GM06990 (cell line): Measurements from ENCODE around the gene FNBP1L.

Source experiments
- DNase-seq: peaks from one replicate; pipeline ENCODE4 v3.0.0-alpha.2; 2011; ENCODE audit not compliant: insufficient read length; ENCODE audit errors: extremely low read depth
- H3K27me3 ChIP-seq: replicated peaks from 2 replicates; pipeline ENCODE4 v1.6.0; 2011; ENCODE audit warnings: low read length; ENCODE audit not compliant: control insufficient read depth, insufficient read depth
- H3K36me3 ChIP-seq: 2 replicates; pipeline ENCODE4 v1.5.1; 2011; ENCODE audit warnings: low read length; ENCODE audit not compliant: control insufficient read depth, insufficient read depth
- H3K4me3 ChIP-seq: replicated peaks from 2 replicates; pipeline ENCODE4 v1.5.1; 2011; ENCODE audit warnings: low read depth, mild to moderate bottlenecking, control low read depth, low read length
- TF ChIP-seq, protein P1 (sequence below): IDR thresholded peaks from 2 replicates; pipeline ENCODE4 v1.5.1; 2011; ENCODE audit warnings: low read length, control low read depth, mild to moderate bottlenecking, inconsistent platforms; ENCODE audit not compliant: insufficient read depth, poor library complexity, severe bottlenecking

Gene FNBP1L

DNA sequence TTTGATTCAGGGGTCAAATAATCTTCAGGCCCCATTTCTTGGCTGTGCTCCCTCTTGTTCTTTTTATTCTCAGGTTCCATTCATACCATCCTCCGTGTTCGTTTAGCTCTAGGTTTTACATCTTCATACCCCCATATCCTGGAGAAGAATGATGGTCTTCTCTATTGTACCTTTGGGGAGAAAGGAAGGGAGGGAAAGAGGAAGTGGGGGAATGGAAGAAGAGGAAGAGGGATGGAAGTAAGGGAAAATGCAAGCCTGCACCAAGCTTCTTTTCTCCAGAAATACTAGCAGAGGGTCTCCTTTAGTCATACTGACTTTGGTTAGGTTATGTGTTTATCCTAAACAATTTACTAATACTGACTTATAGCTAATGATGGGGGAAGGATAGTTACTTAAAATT, 52.4 kb downstream of the FNBP1L start:
- Histone ChIP-seq H3K27me3 (no peaks in the 10 kb centered on the region), H3K4me3 (no peak overlapping the region), H3K36me3 (no peaks in the 10 kb centered on the region)
- DNase-seq: no peak
- TF ChIP-seq, protein P1, sequence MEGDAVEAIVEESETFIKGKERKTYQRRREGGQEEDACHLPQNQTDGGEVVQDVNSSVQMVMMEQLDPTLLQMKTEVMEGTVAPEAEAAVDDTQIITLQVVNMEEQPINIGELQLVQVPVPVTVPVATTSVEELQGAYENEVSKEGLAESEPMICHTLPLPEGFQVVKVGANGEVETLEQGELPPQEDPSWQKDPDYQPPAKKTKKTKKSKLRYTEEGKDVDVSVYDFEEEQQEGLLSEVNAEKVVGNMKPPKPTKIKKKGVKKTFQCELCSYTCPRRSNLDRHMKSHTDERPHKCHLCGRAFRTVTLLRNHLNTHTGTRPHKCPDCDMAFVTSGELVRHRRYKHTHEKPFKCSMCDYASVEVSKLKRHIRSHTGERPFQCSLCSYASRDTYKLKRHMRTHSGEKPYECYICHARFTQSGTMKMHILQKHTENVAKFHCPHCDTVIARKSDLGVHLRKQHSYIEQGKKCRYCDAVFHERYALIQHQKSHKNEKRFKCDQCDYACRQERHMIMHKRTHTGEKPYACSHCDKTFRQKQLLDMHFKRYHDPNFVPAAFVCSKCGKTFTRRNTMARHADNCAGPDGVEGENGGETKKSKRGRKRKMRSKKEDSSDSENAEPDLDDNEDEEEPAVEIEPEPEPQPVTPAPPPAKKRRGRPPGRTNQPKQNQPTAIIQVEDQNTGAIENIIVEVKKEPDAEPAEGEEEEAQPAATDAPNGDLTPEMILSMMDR: no peak

DNA sequence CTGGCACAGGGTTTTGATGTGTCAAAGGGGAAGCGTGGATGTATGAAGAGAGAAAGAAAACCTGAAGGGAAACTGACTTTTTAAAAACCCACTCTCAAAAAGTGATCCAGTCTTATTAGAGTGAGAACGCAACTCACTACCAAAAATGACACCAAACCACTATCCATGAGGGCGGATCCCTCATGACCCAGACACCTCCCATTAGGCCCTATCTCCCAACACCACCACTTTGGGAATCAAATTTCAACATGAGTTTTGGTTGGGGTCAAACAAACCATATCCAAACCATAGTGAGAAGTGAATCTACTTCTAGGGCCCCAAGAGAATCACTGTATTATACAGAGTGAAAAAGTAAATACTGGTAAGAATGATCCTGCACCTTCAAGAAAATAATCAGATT, 53.5 kb downstream of the FNBP1L start:
- no peaks in the 10 kb centered on the region for H3K36me3 ChIP-seq

DNA sequence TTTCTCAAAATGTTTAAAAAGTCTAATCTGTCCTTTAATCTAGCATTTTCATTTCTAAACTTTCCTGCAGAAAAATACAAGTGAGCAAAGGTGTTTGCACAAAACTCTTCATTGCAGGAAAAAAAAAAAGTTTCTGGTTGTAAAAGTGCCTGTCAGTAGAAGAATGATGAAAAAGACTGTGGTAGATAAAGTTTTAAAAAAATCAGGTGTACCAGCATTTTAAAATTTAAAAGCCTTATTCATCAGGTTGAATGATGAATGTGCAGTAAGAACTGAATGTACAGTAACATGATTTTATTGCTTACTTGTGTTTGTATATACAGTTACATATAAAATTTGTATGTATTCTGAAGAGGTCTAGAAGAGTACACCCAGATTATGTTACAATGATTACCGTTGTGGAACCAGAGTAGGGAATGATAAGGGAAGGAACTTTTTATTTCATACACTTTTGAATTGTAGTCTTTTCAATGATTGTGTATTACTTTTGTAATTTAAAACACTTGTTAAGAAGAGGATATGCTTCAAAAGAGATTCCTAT, 54.0 kb downstream of the FNBP1L start:
- H3K36me3 ChIP-seq: no peaks in the 10 kb centered on the region
- DNase-seq: no peak
- no peaks in the 10 kb centered on the region for H3K27me3 ChIP-seq
- H3K4me3 ChIP-seq: no peak overlapping the region
- TF ChIP-seq, protein P1: no peak

More for the DNA sequence above, 53.5 kb downstream of the FNBP1L start:
- DNase-seq: no peak
- Histone ChIP-seq H3K27me3 (no peaks in the 10 kb centered on the region), H3K4me3 (no peak overlapping the region)
- TF ChIP-seq, protein P1: no peak

DNA sequence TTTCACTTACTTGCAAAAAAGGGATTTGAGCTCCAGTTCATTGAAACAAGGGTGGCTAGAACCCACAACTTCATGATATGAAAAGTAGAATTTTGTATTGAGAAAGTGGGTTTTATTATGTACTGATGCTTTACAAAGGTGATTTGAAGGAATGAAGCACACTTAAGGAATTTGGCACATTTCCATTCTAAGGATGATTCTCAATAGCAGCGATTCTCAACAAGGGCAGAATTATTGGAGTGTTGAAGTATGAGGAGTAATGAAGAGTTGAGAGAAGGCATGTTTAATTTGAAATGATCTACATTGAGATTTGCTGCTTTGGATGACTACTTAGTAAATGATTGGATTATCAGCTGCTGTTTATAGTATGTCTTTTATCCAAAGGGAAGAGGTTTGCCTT, 54.7 kb downstream of the FNBP1L start:
- TF ChIP-seq, protein P1: no peak
- Histone ChIP-seq H3K36me3 (no peaks in the 10 kb centered on the region), H3K27me3 (no peaks in the 10 kb centered on the region), H3K4me3 (no peak overlapping the region)
- no peak for DNase-seq

DNA sequence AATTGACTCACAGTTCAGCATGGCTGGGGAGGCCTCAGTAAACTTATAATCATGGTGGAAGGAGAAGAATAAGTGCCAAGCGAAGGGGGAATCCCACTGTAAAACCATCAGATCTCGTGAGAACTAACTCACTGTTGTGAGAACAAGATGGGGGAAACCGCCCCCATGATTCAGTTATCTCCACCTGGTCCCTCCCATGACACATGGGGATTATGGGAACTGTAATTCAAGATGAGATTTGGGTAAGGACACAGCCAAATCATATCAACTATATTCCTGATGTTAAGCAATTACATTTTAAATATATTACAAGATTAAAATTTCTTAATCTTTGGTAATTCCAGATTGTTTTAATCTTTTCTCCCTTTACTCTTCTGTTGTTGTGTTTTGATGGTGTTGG, 55.2 kb downstream of the FNBP1L start:
- H3K27me3 ChIP-seq: no peaks in the 10 kb centered on the region

More for the DNA sequence above, 55.2 kb downstream of the FNBP1L start:
- no peak overlapping the region for H3K4me3 ChIP-seq
- TF ChIP-seq, protein P1: no peak
- H3K36me3 ChIP-seq: no peaks in the 10 kb centered on the region
- no peak for DNase-seq
